DOHH2 (cell line): Measurements from ENCODE around the gene ROR2.

Experiments
- H3F3A ChIP-seq: fragments of 200-600 bp; sonication (generic), shearing (Covaris generic); 2 replicates; pipeline ENCODE4 v1.6.0; 2016; ENCODE audit warnings: antibody characterized with exemption, mild to moderate bottlenecking; ENCODE audit not compliant: control insufficient read depth, insufficient read depth
- H3K27ac ChIP-seq: fragments of 200-600 bp; sonication (generic); 2 replicates; pipeline ENCODE4 v1.5.1; 2014; ENCODE audit warnings: low read depth, mild to moderate bottlenecking, low read length, moderate library complexity
- H3K27me3 ChIP-seq: fragments of 200-600 bp; sonication (generic); 2 replicates; pipeline ENCODE4 v1.6.1; 2014; ENCODE audit warnings: mild to moderate bottlenecking, low read length, mixed read lengths; ENCODE audit not compliant: control insufficient read depth
- H3K36me3 ChIP-seq: fragments of 200-600 bp; sonication (generic); 2 replicates; pipeline ENCODE4 v1.6.1; 2014; ENCODE audit warnings: mild to moderate bottlenecking, low read length, moderate library complexity, mixed read lengths; ENCODE audit not compliant: control insufficient read depth
- H3K4me1 ChIP-seq: fragments of 200-600 bp; sonication (generic); 2 replicates; pipeline ENCODE4 v1.6.1; 2014; ENCODE audit warnings: mild to moderate bottlenecking, low read length, mixed read lengths; ENCODE audit not compliant: control insufficient read depth
- H3K4me2 ChIP-seq: fragments of 200-600 bp; sonication (generic); 2 replicates; pipeline ENCODE4 v1.6.0; 2014; ENCODE audit warnings: mild to moderate bottlenecking, low read length, moderate library complexity
- H3K4me3 ChIP-seq: fragments of 200-600 bp; sonication (generic); 2 replicates; pipeline ENCODE4 v1.5.1; 2014; ENCODE audit warnings: mild to moderate bottlenecking, low read length, mixed read lengths
- H3K79me2 ChIP-seq: fragments of 200-600 bp; sonication (generic); 2 replicates; pipeline ENCODE4 v1.6.1; 2014; ENCODE audit warnings: mild to moderate bottlenecking, low read length, mixed read lengths; ENCODE audit not compliant: control insufficient read depth
- H3K9me2 ChIP-seq: fragments of 200-600 bp; sonication (generic); replicated peaks from 2 replicates; pipeline ENCODE4 v1.6.1; 2014; ENCODE audit warnings: mild to moderate bottlenecking, low read length, mixed read lengths; ENCODE audit not compliant: control insufficient read depth
- H3K9me3 ChIP-seq: fragments of 200-600 bp; sonication (generic); 2 replicates; pipeline ENCODE4 v1.6.1; 2014; ENCODE audit warnings: antibody characterized with exemption, low read length, mixed read lengths; ENCODE audit not compliant: control insufficient read depth, insufficient read depth
- H4K20me1 ChIP-seq: fragments of 200-600 bp; sonication (generic); 2 replicates; pipeline ENCODE4 v1.6.0; 2014; ENCODE audit warnings: low read depth, mild to moderate bottlenecking, antibody characterized with exemption, low read length, moderate library complexity; ENCODE audit not compliant: control insufficient read depth, insufficient read depth
- CTCF ChIP-seq: fragments of 200-600 bp; sonication (generic); IDR thresholded peaks from one replicate; pipeline ENCODE4 v1.5.1; 2014; ENCODE audit warnings: antibody characterized with exemption, mild to moderate bottlenecking, low read depth, low read length; ENCODE audit not compliant: poor library complexity, severe bottlenecking
- EZH2phosphoT487 ChIP-seq: fragments of 200-600 bp; sonication (generic); IDR thresholded peaks from 2 replicates; pipeline ENCODE4 v1.6.1; 2017; ENCODE audit warnings: borderline replicate concordance, mild to moderate bottlenecking, antibody characterized with exemption, low read length, moderate library complexity, mixed read lengths

The ROR2 gene

GRCh38 chr9:91939978-91940377 lies 10.1 kb downstream of the ROR2 start:
- Histone ChIP-seq H3F3A (no peaks in the 10 kb centered on the region), H3K27ac (no peak overlapping the region), H3K27me3 (no peaks in the 10 kb centered on the region; the same call in 1 of the 2 replicates), H3K4me3 (no peak overlapping the region), H3K9me2 (no peaks in the 10 kb centered on the region), H3K4me1 (no peaks in the 10 kb centered on the region), H3K36me3 (no peaks in the 10 kb centered on the region), H4K20me1 (no peaks in the 10 kb centered on the region), H3K4me2 (no peak overlapping the region), H3K9me3 (no peaks in the 10 kb centered on the region), H3K79me2 (no peaks in the 10 kb centered on the region)
- no peak for TF ChIP-seq EZH2phosphoT487
- TF ChIP-seq CTCF = no peak

GRCh38 chr9:91937727-91938126 lies 12.3 kb downstream of the ROR2 start:
- no peaks in the 10 kb centered on the region for H3K36me3 ChIP-seq
- TF ChIP-seq EZH2phosphoT487 (no peak), CTCF (no peak)

GRCh38 chr9:91937056-91937455 lies 13.0 kb downstream of the ROR2 start:
- Histone ChIP-seq H3K27ac (no peak overlapping the region), H3K4me1 (no peaks in the 10 kb centered on the region), H3K9me2 (no peaks in the 10 kb centered on the region), H3K4me2 (no peak overlapping the region), H3K27me3 (no peaks in the 10 kb centered on the region), H3K4me3 (no peak overlapping the region), H3F3A (no peaks in the 10 kb centered on the region), H3K79me2 (no peaks in the 10 kb centered on the region), H3K9me3 (no peaks in the 10 kb centered on the region), H3K36me3 (no peaks in the 10 kb centered on the region), H4K20me1 (no peaks in the 10 kb centered on the region)
- TF ChIP-seq EZH2phosphoT487 = no peak
- TF ChIP-seq CTCF = no peak

More at GRCh38 chr9:91937727-91938126, 12.3 kb downstream of the ROR2 start:
- H3K4me3 ChIP-seq = no peak overlapping the region
- H3K4me1 ChIP-seq = no peaks in the 10 kb centered on the region
- H3K9me3 ChIP-seq = no peaks in the 10 kb centered on the region
- no peaks in the 10 kb centered on the region for H4K20me1 ChIP-seq
- H3F3A ChIP-seq = no peaks in the 10 kb centered on the region
- H3K27me3 ChIP-seq = no peaks in the 10 kb centered on the region
- no peaks in the 10 kb centered on the region for H3K9me2 ChIP-seq
- H3K79me2 ChIP-seq = no peaks in the 10 kb centered on the region
- H3K27ac ChIP-seq = no peak overlapping the region
- H3K4me2 ChIP-seq = no peak overlapping the region
